ENCODE data around the gene HEATR3. TPM values are rescaled to one million over a fixed set of nuclear protein-coding genes. Genes with fewer than 3 reads are reported as not detected.
A peak's percentile ranks its signal among the peaks of the same experiment; 100 is the strongest.

HEATR3 gene
- total RNA-seq, 1 experiment from 2014 or later, result 28.0 TPM

GRCh38 chr16:50025537-50025931, 40.2 kb upstream of the HEATR3 start:
- Mint-ChIP-seq H3K36me3 (peaks cover 7% of the 10 kb centered on the region), H3K27me3 (ENCODE audit: low read depth) (no peaks in the 10 kb centered on the region), H3K9me3 (no peaks in the 10 kb centered on the region), H3K27ac (peak overlapping the region; percentile 46), H3K4me3 (peak overlapping the region; percentile 92), H3K4me1 (peaks cover 16% of the 10 kb centered on the region)
- peak; percentile 7 for ATAC-seq
- CTCF ChIA-PET, result interaction anchor here (0.6 to 4.1 kb wide), 85 partner anchors 8 to 781 kb away, joined by 3 to 102 read pairs (median 4); partner anchors contain the start of genes HEATR3 and ZNF423
- no peak for TF ChIP-seq ZNF671 (CRISPR knock-in tag; IDR thresholded peaks at IDR 0.05)
- no peak for TF ChIP-seq ZBTB43 (CRISPR knock-in tag; IDR thresholded peaks at IDR 0.05)
- TF ChIP-seq, protein P1, sequence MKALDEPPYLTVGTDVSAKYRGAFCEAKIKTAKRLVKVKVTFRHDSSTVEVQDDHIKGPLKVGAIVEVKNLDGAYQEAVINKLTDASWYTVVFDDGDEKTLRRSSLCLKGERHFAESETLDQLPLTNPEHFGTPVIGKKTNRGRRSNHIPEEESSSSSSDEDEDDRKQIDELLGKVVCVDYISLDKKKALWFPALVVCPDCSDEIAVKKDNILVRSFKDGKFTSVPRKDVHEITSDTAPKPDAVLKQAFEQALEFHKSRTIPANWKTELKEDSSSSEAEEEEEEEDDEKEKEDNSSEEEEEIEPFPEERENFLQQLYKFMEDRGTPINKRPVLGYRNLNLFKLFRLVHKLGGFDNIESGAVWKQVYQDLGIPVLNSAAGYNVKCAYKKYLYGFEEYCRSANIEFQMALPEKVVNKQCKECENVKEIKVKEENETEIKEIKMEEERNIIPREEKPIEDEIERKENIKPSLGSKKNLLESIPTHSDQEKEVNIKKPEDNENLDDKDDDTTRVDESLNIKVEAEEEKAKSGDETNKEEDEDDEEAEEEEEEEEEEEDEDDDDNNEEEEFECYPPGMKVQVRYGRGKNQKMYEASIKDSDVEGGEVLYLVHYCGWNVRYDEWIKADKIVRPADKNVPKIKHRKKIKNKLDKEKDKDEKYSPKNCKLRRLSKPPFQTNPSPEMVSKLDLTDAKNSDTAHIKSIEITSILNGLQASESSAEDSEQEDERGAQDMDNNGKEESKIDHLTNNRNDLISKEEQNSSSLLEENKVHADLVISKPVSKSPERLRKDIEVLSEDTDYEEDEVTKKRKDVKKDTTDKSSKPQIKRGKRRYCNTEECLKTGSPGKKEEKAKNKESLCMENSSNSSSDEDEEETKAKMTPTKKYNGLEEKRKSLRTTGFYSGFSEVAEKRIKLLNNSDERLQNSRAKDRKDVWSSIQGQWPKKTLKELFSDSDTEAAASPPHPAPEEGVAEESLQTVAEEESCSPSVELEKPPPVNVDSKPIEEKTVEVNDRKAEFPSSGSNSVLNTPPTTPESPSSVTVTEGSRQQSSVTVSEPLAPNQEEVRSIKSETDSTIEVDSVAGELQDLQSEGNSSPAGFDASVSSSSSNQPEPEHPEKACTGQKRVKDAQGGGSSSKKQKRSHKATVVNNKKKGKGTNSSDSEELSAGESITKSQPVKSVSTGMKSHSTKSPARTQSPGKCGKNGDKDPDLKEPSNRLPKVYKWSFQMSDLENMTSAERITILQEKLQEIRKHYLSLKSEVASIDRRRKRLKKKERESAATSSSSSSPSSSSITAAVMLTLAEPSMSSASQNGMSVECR (CRISPR knock-in tag; IDR thresholded peaks at IDR 0.05; ENCODE audit: borderline replicate concordance), result no peak
- no peak for TF ChIP-seq IRF2 (CRISPR knock-in tag; IDR thresholded peaks at IDR 0.05; ENCODE audit: borderline replicate concordance, low read depth)
- no peak for TF ChIP-seq USF1 (CRISPR knock-in tag; IDR thresholded peaks at IDR 0.05)
- POLR2A ChIA-PET, result interaction anchor here (0.6 to 1.6 kb wide), 6 partner anchors 41 to 225 kb away, joined by 3 to 6 read pairs (median 3); partner anchors contain the start of gene HEATR3
- DNase-seq (ENCODE audit: low spot score), result no peak

DNA sequence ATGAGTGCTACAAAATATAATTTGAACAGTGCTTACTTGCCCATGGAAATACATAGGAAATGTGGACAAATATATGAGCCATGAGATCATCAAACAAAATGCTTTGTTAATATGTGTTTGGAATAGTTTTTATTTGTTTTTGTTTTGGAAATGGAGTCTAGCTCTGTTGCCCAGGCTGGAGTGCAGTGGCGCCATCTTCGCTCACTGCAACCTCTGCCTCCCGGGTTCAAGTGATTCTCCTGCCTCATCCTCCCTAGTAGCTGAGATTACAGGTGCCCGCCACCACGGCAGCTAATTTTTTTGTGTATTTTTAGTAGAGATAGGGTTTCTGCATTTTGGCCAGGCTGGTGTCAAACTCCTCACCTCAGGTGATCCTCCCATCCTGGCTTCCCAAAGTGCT, 37.9 kb upstream of the HEATR3 start:
- DNase-seq (ENCODE audit: low spot score) (no peak), ATAC-seq (no peak)
- Mint-ChIP-seq H3K9me3 (no peaks in the 10 kb centered on the region), H3K4me1 (peaks cover 9% of the 10 kb centered on the region), H3K27me3 (ENCODE audit: low read depth) (no peaks in the 10 kb centered on the region), H3K36me3 (peaks cover 13% of the 10 kb centered on the region), H3K27ac (no peak overlapping the region), H3K4me3 (no peak overlapping the region)
- ChIA-PET POLR2A (no interaction called here), CTCF (interaction anchor here (0.6 to 4.1 kb wide), 3 partner anchors 70 to 1501 kb away, joined by 3 to 49 read pairs (median 4); no protein-coding TSS in a partner anchor)
- TF ChIP-seq SMAD4 (CRISPR knock-in tag; IDR thresholded peaks at IDR 0.05), result no peak

DNA sequence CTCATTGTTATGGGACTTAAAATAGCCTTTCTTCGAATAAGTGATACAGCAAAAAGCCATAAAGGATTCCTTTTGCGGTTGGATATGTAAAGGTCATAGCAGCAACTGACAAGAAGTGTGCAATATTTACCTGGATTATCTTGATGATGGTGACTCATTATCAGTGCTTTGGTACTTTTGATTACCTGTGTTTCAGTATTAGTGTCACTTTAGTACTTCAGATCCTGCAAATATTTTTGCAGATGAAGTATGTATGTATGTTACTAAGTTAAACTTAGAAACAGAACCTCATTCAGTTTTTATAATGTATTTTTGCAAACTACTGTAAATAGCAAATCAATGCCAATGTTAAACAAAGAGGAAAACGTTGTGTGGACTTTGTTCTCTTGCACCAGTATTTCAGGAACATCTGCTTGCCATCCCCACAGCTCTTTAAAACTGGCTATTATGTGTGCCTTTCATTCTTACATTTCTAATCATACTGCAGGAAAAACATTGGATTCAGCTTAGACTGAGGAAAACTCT, 30.2 kb upstream of the HEATR3 start:
- Mint-ChIP-seq H3K9me3 (no peaks in the 10 kb centered on the region), H3K27ac (no peak overlapping the region), H3K27me3 (ENCODE audit: low read depth) (no peaks in the 10 kb centered on the region), H3K4me3 (no peak overlapping the region), H3K4me1 (peaks cover 8% of the 10 kb centered on the region), H3K36me3 (peaks cover 21% of the 10 kb centered on the region)
- POLR2A ChIA-PET, result no interaction called here
- CTCF ChIA-PET, result interaction anchor here (7.2 kb wide), 1 partner anchor 10 kb away, joined by 41 read pairs; the partner anchor contains the start of gene CNEP1R1
- no peak for ATAC-seq
- DNase-seq (ENCODE audit: low spot score), result no peak
- TF ChIP-seq ZNF263 (CRISPR knock-in tag; IDR thresholded peaks at IDR 0.05; ENCODE audit: low read depth) (no peak), ZMAT4 (CRISPR knock-in tag; IDR thresholded peaks at IDR 0.05) (no peak), ZNF671 (CRISPR knock-in tag; IDR thresholded peaks at IDR 0.05) (no peak), ZSCAN18 (CRISPR knock-in tag; IDR thresholded peaks at IDR 0.05) (no peak), NR2C2 (CRISPR knock-in tag; IDR thresholded peaks at IDR 0.05) (no peak), GABPB1 (CRISPR knock-in tag; IDR thresholded peaks at IDR 0.05) (peak; percentile 64)
- TF ChIP-seq, protein P2, sequence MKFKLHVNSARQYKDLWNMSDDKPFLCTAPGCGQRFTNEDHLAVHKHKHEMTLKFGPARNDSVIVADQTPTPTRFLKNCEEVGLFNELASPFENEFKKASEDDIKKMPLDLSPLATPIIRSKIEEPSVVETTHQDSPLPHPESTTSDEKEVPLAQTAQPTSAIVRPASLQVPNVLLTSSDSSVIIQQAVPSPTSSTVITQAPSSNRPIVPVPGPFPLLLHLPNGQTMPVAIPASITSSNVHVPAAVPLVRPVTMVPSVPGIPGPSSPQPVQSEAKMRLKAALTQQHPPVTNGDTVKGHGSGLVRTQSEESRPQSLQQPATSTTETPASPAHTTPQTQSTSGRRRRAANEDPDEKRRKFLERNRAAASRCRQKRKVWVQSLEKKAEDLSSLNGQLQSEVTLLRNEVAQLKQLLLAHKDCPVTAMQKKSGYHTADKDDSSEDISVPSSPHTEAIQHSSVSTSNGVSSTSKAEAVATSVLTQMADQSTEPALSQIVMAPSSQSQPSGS (CRISPR knock-in tag; IDR thresholded peaks at IDR 0.05; ENCODE audit: borderline replicate concordance, low read depth), result no peak
